HG03060 (cell line): Measurements from ENCODE around the gene MTERF2.

ENCODE experiments used
- ATAC-seq: cut with Tn5 transposase; IDR thresholded peaks from one replicate; pipeline ENCODE4 v1.9.1; 2021; ENCODE audit warnings: low read depth, moderate number of reproducible peaks; ENCODE audit not compliant: unreplicated experiment

MTERF2 gene

DNA sequence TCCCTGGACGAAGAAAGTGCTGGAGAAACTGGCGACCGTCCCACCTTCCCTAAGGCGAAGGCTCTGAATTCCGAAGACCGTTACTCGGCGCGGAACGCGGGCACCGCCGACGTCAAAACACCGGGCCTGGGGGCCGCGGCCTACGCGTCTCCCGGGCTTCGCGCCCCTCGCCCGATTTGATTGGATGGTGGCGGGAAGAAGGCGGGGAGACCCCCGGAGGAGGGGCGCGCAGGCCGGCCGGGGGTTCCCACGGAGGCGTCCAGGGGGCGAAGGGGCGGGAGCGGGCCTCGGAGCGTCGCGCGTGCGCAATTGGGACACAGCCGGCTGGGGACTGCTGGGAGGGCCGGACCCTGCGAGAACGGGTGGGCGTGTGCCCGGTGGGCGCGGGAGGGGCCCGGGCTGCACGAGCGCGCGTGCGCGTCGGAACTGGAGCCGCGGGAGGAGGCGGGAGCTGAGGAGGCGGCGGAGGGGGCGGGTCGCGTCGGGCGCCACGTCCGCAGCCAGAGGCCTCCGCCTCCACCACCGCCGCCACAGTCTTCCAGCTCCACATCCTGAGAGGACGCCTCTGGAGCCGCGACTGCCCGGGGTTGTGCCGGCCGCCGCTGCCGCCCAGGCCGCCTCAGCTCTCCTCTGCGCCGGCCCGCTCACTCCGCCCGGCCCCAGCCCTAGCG, 31.4 kb downstream of the MTERF2 start, which contains the start of gene TMEM263:
TMEM263 (plus strand) TSS at position 531 of the 671 bp plus-strand sequence. CDS start 11,210 bp downstream, outside the sequence.
- ATAC-seq: peak; percentile 47

DNA sequence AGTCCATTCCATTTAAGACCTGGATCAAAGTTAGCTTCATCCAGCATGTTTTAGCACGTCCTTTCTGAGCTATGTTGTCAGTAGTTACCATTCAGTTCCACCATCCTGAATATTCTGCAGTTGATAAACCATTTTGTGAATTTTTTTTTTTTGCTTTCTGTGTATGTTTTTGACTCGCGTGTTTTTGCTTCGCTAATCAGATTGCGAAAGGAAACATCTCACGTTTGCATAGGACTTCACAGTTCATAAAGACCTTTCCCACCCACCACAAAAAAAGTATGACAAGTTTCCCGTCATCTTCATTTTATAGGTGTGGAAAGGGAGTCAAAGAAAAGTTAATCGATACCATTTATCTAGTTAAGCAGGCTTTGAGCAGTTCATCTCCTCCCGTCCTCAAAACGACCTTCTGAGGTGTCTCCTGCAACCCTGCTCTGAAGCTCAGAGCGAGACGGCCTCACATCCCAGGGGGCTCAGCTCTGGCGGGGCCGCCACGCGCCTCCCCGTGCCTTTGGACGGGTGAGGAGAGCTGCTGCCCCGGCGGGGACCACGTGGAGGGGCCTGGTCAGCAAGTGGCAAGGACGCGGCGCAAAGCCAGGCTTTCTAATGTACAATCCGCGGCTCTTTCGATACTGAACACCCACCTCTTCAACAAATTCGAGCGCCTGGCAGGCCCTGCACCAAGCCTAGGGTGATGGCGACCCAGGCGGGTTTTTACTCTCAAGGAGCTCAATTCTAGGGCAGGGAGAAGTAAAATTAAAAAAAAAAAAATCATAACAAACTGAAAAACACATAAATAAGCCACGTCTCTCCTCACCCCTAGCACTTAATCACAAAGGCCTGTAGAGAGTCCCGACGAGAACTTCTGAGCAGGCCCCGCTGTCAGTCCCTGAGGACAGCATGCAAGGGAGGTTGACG, 32.2 kb downstream of the MTERF2 start:
- ATAC-seq: peak; percentile 16

DNA sequence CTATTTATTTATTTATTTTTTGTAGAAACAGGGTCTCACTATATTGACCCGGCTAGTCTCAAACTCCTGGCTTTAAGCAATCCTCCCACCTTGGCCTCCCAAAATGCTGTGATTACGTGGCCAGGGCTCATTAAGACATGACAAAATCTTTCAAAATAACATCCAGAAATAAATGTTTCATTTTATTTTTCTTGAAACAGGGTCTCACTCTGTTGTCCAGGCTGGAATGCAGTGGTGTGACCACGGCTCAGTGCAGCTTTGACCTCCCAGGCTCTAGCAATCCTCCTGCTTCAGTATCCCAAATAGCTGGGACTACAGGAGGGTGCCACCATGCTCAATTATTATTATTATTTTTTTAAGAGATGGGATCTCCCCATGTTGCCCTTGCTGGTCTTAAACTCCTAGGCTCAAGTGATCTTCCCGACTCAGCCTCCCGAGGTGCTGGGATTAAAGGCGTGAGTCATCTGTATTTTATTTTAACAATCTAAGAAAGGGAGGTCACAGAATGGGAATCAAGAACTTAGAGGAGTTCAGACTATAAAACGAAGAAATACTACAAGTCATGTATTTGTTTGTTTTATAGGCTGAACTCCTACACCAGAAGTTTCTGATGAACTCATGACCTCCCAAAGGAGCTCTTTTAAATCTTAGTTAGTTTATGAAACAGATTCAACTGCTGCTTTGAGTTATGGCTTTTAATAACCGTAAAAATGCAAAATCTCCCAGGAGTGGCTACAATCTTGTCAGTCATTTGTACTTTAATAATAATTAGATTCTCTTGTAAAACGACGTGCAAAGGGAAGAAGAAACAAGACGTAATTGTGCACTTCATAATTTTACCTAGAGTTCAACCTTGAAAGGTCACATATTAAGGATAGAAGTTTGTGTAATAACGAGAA, 33.3 kb downstream of the MTERF2 start:
- no peak for ATAC-seq

DNA sequence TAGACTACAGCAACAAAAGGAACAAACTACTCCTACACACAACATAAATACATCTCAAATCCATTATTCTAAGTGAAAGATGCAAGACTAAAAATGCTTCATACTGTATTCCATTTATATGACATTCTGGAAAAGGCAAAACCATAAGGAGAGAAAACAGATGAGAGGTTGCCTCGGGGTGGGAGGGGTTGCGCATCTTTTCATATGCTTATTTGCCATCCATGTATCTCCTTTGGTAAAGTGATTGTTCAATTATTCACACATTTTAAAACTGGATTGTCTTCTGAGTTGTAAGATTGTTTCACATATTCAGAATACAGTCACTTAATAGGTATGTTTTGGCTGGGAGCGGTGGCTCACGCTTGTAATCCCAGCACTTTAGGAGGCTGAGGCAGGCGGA, 36.4 kb downstream of the MTERF2 start:
- ATAC-seq: no peak

DNA sequence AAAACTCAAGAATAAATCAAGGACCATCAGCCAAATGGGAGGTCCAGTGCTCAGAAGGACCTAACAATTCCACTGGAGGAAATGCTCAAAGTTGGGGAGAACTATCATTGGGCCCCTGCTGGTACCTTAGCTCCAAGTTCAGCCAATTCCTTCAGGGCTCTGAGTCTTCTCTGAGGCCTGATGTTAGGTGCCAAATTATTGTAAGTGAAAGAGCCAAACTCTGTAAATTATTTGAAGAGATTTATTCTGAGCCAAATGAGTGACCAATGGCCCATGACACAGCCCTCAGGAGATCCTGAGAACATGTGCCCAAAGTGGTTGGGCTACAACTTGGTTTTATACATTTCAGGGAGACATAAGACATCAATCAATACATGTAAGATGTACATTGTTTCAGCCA, 39.5 kb downstream of the MTERF2 start:
- no peak for ATAC-seq

DNA sequence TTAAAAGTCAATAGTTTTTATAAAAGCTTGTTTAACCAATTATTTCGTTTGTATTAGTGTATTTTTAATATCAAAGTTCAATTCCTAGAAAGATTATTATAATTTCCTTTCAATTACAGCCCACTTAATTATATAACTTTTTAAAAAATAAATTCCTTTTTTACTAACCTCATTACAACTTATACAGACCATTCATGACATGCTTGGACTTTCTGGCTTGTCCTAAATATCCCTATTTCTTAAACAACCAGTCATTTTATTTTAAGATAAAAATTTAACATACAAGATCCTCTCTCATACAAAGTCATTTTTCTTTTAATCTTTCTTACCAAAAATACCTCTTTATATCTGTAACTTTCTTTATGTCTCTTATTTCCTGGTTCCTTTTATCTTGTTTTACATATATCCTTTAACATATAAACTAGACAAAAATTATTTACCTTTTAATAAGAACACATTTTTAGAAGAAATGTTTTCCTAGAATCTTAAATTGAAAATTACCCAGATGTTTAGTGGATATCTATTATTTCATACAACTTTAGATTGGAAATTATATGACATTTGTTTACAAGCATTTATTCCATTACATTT, 41.6 kb downstream of the MTERF2 start:
- no peak for ATAC-seq

DNA sequence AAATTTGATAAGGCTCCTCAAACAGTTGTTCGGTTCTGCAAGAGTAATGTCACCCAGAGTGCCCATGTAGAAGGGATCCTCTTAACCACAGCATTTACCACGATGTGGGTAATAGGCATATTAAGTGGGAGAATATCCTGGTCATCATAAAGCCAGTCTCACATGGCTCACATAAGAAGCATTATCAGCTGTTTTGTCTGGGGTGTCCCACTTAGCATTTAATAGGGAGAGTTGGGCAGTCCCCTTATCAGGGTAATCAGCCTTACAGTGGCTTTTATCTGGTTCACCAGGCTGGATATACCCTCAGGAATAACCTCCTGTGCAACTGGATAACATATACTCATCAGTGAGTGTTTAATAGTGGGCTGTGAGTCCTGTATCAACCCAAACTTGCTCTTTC, 44.2 kb downstream of the MTERF2 start:
- ATAC-seq: no peak

DNA sequence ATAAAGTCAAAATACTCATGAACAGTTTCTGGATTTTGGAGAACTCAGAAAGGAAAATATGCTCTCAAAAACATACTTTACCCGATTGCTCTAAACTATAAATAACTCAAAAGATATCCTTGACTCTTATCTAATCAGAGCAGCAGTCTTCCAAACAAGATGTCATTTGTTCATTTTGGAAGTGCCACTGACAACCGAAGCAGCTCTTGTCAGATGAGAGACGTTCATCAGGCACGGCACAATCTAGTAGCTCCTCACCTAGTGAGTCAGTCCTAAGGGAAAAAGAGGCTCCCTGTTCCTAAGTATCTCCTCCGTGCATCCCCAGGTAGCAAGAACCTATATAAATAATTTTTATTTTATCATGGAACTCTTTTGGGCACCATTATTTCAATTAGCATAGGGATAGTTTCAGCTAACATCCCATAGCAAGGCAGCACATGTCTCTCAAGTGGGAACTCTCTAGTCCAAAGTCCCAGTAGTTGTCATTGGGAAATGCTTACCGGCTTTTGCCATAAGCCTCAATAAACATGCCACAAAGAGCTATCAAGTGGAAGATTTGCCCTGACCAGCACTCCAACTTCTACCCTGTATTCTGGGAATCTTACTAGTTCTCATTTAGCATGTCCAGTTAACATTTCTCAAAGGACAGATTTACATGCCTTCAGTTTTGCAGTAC, 45.3 kb downstream of the MTERF2 start:
- ATAC-seq: no peak

DNA sequence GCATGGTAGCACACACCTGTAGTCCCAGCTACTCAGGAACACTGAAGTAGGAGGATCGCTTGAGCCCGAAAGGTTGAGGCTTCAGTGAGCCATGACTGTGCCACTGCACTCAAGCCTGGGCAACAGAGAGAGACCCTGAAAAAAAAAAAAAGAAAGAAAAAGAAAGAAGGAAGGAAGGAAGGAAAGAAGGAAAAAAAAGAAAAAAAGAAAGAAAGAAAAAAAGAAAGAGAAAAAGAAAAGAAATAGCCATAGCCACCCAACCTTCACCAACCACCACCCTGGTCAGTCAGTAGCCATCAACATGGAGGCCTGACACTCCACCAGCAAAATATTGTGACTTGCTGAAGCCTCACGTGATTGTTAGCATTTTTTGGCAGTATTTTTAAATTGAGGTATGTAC, 52.7 kb downstream of the MTERF2 start:
- ATAC-seq: no peak
